ENCODE measurements around the gene C16orf54.
"Not testable (repeated sequence)": the region's sequence is repeated elsewhere in the genome, so short reads cannot be mapped to it uniquely, and the experiment has no call there.

The C16orf54 gene

DNA sequence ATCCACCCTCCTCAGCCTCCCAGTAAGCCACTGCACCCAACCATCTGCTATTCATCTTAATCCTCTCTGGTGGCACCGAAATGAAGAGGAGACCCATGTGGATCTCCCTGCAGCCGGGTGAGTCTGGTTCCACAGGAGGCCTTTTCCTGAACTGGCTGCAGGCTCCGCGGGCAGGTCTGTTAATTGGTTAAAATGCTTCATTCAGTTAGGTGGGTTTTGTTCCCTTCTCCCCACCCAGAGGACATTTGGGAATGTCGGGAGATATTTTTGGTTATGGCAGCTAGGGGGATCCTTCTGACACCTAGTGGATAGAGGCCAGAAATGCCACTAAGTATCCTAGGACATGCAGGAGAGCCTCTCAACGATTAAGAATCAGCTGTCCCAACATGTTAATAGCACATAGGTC, 16.7 kb downstream of the C16orf54 start:
- FAIRE-seq (no peak), DNase-seq (ENCODE audit: insufficient read length) (no peak)
- no peak for TF ChIP-seq POLR2A (IDR thresholded peaks at IDR 0.05; ENCODE audit: low read depth, low read length)
- no peak for TF ChIP-seq TAF1 (IDR thresholded peaks at IDR 0.05; ENCODE audit: borderline replicate concordance, low read depth, low read length)
- no peak for TF ChIP-seq POLR2AphosphoS5 (IDR thresholded peaks at IDR 0.05; ENCODE audit: low read depth, low read length)

DNA sequence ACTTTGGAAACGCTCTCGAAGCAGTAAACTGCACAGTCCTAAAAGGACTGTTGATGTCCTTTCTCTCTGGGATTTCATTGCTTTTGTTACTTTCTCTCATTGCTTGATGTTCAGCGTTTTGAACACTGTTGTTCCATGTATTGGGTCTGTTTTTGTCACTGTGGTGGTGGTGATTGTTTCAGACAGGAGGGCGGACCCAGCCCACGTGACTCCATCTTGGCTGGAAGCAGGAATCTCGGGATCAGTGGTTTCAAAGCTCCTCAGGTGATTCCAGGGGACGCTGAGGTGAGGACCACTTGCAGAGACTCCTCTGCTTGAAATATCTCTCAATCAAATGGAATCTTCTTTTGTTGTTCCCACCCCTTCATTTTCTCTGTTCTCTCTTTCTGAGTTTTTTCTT, 18.3 kb downstream of the C16orf54 start:
- no peak for TF ChIP-seq TAF1 (IDR thresholded peaks at IDR 0.05; ENCODE audit: borderline replicate concordance, low read depth, low read length)
- TF ChIP-seq POLR2A (IDR thresholded peaks at IDR 0.05; ENCODE audit: low read depth, low read length) = no peak
- no peak for TF ChIP-seq POLR2AphosphoS5 (IDR thresholded peaks at IDR 0.05; ENCODE audit: low read depth, low read length)
- FAIRE-seq = no peak

DNA sequence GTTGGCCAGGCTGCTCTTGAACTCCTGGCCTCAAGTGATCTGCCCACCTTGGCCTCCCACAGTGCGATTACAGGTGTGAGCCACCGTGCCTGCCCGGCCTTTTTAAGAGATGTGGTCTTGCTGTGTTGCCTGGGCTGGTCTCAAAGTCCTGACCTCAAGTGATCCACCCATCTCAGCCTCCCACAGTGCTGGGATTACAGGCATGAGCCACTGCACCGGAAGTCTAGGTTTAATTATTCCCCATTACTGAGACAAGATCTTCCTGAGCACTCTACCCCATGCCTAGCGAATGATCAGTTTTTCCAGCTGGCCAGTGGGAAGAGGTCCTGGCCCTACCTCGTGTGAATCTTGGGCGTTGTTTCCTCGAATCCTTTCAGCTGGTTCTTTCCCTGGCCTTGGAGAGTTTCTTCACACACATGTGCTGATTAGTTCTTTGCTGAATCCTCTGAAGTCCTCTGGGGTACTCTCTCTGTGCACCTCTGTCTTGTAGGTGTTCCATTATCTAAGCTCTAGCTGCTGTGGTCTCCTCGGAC, 18.9 kb downstream of the C16orf54 start:
- TF ChIP-seq POLR2AphosphoS5 (IDR thresholded peaks at IDR 0.05; ENCODE audit: low read depth, low read length) = no peak
- no peak for TF ChIP-seq POLR2A (IDR thresholded peaks at IDR 0.05; ENCODE audit: low read depth, low read length)
- no peak for TF ChIP-seq TAF1 (IDR thresholded peaks at IDR 0.05; ENCODE audit: borderline replicate concordance, low read depth, low read length)
- FAIRE-seq (no peak), DNase-seq (ENCODE audit: insufficient read length) (no peak)

More for the DNA sequence above, 18.3 kb downstream of the C16orf54 start:
- DNase-seq (ENCODE audit: insufficient read length) = no peak

DNA sequence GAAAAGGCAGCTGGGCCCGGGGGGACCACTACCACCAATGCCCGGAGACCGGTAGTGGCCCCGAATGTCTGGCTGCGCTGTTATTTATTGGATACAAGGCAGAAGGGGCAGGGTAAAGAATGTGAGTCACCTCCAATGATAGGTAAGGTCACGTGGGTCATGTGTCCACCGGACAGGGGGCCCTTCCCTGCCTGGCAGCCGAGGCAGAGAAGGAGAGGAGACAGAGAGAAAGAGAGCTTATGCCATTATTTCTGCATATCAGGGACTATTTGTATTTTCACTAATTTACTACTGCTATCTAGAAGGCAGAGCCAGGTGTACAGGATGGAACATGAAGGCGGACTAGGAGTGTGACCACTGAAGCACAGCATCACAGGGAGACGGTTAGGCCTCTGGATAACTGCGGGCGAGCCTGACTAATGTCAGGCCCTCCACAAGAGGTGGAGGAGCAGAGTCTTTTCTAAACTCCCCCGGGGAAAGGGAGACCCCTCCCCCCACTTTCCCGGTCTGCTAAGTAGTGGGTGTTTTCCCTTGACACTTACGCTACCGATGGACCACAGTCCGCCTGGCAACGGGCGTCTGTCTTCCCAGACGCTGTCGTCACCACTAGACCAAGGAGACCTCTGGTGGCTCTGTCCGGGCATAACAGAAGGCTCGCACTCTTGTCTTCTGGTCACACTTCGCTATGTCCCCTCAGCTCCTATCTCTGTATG, 24.5 kb downstream of the C16orf54 start:
- peak; percentile 30 for FAIRE-seq
- DNase-seq (ENCODE audit: insufficient read length) = not testable (repeated sequence)

DNA sequence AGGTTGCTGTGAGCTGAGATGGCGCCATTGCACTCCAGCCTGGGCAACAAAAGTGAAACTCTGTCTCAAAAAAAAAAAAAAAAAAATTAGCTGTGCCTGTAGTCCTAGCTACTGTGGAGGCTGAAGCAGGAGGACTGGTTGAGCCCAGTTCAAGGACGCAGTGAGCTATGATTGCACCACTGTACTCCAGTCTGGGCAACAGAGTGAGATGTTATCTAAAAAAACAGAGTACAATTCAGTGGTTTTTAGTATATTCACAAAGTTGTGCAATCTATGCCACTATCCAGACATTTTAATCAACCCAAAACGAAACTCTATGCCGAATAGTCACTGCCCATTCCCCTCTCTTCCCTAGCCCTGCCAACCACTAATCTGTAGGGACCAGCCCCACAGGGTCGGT, 25.1 kb downstream of the C16orf54 start:
- DNase-seq (ENCODE audit: insufficient read length) (no peak), FAIRE-seq (no peak)
- no peak for TF ChIP-seq TAF1 (IDR thresholded peaks at IDR 0.05; ENCODE audit: borderline replicate concordance, low read depth, low read length)
- TF ChIP-seq POLR2AphosphoS5 (IDR thresholded peaks at IDR 0.05; ENCODE audit: low read depth, low read length) = no peak
- TF ChIP-seq POLR2A (IDR thresholded peaks at IDR 0.05; ENCODE audit: low read depth, low read length) = no peak

DNA sequence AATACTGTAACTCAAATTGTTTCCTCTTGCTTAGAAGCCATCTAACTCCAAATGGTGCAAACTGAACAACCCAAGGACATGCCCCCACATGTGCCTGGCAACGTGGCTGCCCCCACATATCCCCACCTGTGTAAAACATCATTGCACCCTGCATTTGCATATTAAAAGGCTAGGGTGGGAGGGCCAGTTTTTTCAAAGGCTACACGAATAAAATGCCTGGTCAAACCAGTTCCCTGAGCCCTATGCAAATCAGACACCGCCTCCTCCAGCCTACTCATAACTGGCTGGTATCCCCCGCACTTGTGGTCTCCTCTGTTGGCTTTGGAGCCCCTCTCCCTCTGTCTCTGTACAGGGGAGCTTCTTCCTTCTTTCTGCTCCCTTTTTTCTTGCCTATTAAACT, 26.7 kb downstream of the C16orf54 start:
- DNase-seq (ENCODE audit: insufficient read length) (no peak), FAIRE-seq (no peak)
- no peak for TF ChIP-seq POLR2A (IDR thresholded peaks at IDR 0.05; ENCODE audit: low read depth, low read length)
- TF ChIP-seq TAF1 (IDR thresholded peaks at IDR 0.05; ENCODE audit: borderline replicate concordance, low read depth, low read length) = no peak
- no peak for TF ChIP-seq POLR2AphosphoS5 (IDR thresholded peaks at IDR 0.05; ENCODE audit: low read depth, low read length)

DNA sequence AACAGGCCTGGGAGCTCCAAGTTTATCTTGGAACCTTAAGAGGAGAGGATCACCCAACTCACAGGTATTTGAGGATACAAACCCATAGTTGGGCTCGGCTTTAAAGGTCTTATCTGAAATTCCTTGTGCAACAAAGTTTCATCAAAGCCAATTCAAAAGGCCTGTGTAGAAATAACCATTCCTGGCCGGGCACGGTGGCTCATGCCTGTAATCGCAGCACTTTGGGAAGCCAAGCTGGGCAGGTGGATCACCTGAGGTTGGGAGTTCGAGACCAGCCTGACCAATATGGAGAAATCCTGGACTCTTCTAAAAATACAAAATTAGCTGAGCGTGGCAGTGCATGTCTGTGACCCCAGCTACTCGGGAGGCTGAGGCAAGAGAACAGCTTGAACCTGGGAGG, 28.7 kb downstream of the C16orf54 start:
- DNase-seq (ENCODE audit: insufficient read length) = no peak
- FAIRE-seq = no peak
- no peak for TF ChIP-seq TAF1 (IDR thresholded peaks at IDR 0.05; ENCODE audit: borderline replicate concordance, low read depth, low read length)
- TF ChIP-seq POLR2A (IDR thresholded peaks at IDR 0.05; ENCODE audit: low read depth, low read length) = no peak
- no peak for TF ChIP-seq POLR2AphosphoS5 (IDR thresholded peaks at IDR 0.05; ENCODE audit: low read depth, low read length)

DNA sequence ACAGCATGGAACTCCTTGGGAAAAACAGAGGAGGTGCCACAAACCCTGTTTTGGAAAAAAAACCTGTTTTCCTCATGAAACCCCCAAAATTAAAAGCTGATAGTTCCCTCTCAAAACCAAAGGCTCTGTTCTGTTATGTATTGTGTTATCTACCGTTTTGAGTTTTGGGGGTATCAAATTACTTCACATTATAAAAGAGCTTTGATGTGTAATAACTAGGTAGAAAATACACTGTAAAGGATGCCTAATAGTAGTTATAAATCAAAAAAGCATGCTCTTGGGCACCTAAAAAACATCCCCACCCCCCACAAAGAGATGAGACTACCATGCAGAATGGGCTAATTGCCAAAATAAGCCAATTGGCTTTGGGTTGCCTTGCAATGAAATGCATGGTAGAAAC, 30.8 kb downstream of the C16orf54 start:
- FAIRE-seq = no peak
- no peak for DNase-seq (ENCODE audit: insufficient read length)

DNA sequence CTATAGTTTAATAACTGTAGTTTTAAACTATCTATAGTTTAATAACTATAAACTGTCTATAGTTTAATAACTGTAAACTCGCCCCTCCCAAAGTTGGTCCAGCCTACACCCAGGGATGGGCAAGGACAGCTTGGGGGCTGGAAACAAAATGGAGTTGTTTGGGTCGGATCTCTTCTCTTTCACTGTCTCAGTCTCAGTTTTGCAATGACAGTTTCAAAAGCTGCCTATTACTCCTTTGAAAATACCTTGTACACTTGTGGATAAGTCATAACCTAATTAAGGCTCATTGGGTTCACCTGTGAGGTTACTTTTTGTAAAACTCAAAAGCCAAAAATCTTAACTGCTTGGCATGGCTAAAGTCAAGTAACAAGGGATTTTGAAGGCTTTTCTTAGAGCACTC, 31.4 kb downstream of the C16orf54 start:
- FAIRE-seq (no peak), DNase-seq (ENCODE audit: insufficient read length) (no peak)
- no peak for TF ChIP-seq TAF1 (IDR thresholded peaks at IDR 0.05; ENCODE audit: borderline replicate concordance, low read depth, low read length)
- TF ChIP-seq POLR2A (IDR thresholded peaks at IDR 0.05; ENCODE audit: low read depth, low read length) = no peak
- no peak for TF ChIP-seq POLR2AphosphoS5 (IDR thresholded peaks at IDR 0.05; ENCODE audit: low read depth, low read length)

More for the DNA sequence above, 30.8 kb downstream of the C16orf54 start:
- no peak for TF ChIP-seq POLR2A (IDR thresholded peaks at IDR 0.05; ENCODE audit: low read depth, low read length)

DNA sequence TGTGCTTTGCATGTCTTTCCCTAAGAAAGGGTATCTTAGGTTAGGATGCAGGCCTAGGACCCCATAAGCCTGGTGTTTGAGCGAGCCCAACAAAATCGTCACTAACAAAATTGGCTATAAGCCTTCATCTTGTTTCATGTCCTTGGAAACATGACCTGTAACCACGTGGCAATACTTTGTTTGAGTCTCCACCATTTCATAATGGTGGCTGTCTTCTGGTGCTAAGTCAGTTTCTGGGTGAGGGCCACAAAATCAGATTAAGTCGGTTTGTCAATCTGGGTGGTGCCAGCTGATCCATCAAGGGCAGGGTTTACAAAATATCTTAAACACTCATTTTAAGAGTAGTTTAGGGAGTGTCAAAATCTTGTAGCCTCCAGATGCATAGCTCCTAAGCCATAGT, 33.0 kb downstream of the C16orf54 start:
- no peak for FAIRE-seq
- no peak for DNase-seq (ENCODE audit: insufficient read length)
- TF ChIP-seq POLR2AphosphoS5 (IDR thresholded peaks at IDR 0.05; ENCODE audit: low read depth, low read length) (no peak), POLR2A (IDR thresholded peaks at IDR 0.05; ENCODE audit: low read depth, low read length) (no peak), TAF1 (IDR thresholded peaks at IDR 0.05; ENCODE audit: borderline replicate concordance, low read depth, low read length) (no peak)

DNA sequence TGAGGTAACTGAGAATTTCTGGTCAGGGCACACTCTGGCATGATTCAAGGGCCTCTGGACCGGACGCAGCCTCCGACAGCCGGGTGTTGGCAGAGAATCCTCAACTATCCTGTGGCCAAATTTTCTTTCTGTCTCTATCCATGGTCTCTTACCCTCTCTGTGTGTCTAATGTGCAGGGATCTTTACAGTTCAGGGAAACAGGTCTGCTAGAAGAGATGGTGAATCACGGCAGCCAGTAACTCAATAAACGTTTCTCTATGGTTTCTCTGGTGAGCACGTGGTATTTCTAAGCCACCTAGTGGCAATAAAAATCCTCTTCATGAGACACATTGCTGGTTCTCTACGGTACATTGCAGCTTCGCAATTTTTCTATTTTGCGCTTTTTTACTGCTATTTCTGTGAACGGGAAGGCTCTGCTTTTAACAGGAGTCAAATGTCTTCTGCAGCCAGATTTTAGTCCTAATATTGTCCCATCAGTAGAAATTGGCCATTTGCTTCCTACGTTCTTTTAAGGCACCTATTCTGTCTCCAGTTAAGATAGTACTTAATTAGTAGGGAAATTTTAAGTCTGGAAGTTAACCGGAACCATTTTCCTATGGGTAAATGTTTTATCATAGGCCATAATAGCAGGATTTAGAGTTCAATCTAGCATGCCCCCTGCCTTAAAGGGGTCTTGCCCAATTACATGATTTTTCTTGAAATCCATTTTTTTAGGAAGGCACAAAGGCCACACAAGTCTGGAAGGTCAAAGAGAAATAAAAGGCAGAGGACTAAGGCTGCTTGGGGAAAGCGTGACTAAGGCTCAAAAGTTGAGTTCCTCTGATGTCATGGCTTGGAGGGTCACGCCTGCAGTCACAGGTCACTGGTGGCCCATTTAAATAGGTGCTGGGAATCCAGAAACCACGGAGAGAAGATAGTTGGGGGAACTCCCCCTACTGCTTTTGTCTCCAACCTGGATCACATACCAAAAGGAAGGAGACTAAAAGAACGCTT, 35.3 kb downstream of the C16orf54 start:
- TF ChIP-seq POLR2AphosphoS5 (IDR thresholded peaks at IDR 0.05; ENCODE audit: low read depth, low read length) = no peak
- no peak for TF ChIP-seq TAF1 (IDR thresholded peaks at IDR 0.05; ENCODE audit: borderline replicate concordance, low read depth, low read length)
- TF ChIP-seq POLR2A (IDR thresholded peaks at IDR 0.05; ENCODE audit: low read depth, low read length) = no peak
- FAIRE-seq (peak; percentile 65), DNase-seq (ENCODE audit: insufficient read length) (no peak)

DNA sequence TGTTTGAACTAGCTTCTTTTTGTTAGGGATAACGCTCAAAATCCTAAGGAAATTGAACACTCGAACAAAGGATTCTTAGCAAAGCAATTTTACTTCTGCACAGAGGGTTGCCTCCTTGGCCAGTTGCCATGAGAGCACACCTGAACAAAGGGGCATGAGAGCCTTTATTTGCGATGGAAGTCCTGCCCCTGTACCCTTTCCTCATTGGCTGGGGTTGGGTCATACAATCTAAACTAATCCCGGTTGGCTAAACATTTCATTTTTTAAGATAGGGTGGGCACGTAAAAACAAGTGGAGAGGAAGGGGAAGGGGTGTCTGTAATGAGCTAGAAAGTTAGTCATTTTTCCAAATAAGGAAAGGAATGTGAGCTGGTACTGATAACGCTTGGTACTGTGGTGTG, 36.1 kb downstream of the C16orf54 start:
- FAIRE-seq; DNase-seq (ENCODE audit: insufficient read length): not testable (repeated sequence)

Measured in GM12892 (cell line).